Measurements from ENCODE around the gene OBSCN.

The OBSCN gene

GRCh38 chr1:228338521-228339051 is 130.7 kb downstream of the OBSCN start:
- TF ChIP-seq CTBP1 (IDR thresholded peaks at IDR 0.05; ENCODE audit: borderline replicate concordance): no peak
- no peak for TF ChIP-seq FOXM1 (IDR thresholded peaks at IDR 0.05; ENCODE audit: borderline replicate concordance)
- TF ChIP-seq ZNF384 (IDR thresholded peaks at IDR 0.05): no peak
- no peak for TF ChIP-seq PKNOX1 (IDR thresholded peaks at IDR 0.05)
- TF ChIP-seq FOXA1 (IDR thresholded peaks at IDR 0.05): no peak
- no peak for TF ChIP-seq ARNT (IDR thresholded peaks at IDR 0.05)
- TF ChIP-seq BHLHE40 (IDR thresholded peaks at IDR 0.05; ENCODE audit: borderline replicate concordance): no peak
- TF ChIP-seq LEF1 (IDR thresholded peaks at IDR 0.05; ENCODE audit: borderline replicate concordance): no peak
- TF ChIP-seq HDGF (IDR thresholded peaks at IDR 0.05; ENCODE audit: borderline replicate concordance): no peak
- no peak for TF ChIP-seq TARDBP (IDR thresholded peaks at IDR 0.05)
- POLR2A ChIA-PET: no interaction called here
- CTCF ChIA-PET: no interaction called here
- DNase-seq (ENCODE audit: extremely low spot score): no peak

GRCh38 chr1:228339059-228339704 is 131.3 kb downstream of the OBSCN start:
- POLR2A ChIA-PET: no interaction called here
- no peak for DNase-seq (ENCODE audit: extremely low spot score)
- CTCF ChIA-PET: no interaction called here
- TF ChIP-seq FOXM1 (IDR thresholded peaks at IDR 0.05; ENCODE audit: borderline replicate concordance) (no peak), CTBP1 (IDR thresholded peaks at IDR 0.05; ENCODE audit: borderline replicate concordance) (no peak), SP1 (IDR thresholded peaks at IDR 0.05) (no peak), LEF1 (IDR thresholded peaks at IDR 0.05; ENCODE audit: borderline replicate concordance) (no peak), SUZ12 (IDR thresholded peaks at IDR 0.05) (no peak), TARDBP (IDR thresholded peaks at IDR 0.05) (no peak), NFRKB (IDR thresholded peaks at IDR 0.05) (no peak), HDGF (IDR thresholded peaks at IDR 0.05; ENCODE audit: borderline replicate concordance) (no peak), ZNF384 (IDR thresholded peaks at IDR 0.05) (no peak), ARNT (IDR thresholded peaks at IDR 0.05) (no peak), L3MBTL2 (conservative IDR thresholded peaks at IDR 0.05) (no peak), ELF4 (IDR thresholded peaks at IDR 0.05) (no peak), FOXA1 (IDR thresholded peaks at IDR 0.05) (no peak), BHLHE40 (IDR thresholded peaks at IDR 0.05; ENCODE audit: borderline replicate concordance) (no peak), FOXK2 (IDR thresholded peaks at IDR 0.05) (no peak), PKNOX1 (IDR thresholded peaks at IDR 0.05) (no peak)

- ChIA-PET POLR2A (no interaction called here), CTCF (no interaction called here)
- DNase-seq (ENCODE audit: extremely low spot score): no peak
- no peak for TF ChIP-seq TARDBP (IDR thresholded peaks at IDR 0.05)
- no peak for TF ChIP-seq FOXK2 (IDR thresholded peaks at IDR 0.05)
- TF ChIP-seq L3MBTL2 (conservative IDR thresholded peaks at IDR 0.05): no peak
- TF ChIP-seq ZNF384 (IDR thresholded peaks at IDR 0.05): no peak
- no peak for TF ChIP-seq CTBP1 (IDR thresholded peaks at IDR 0.05; ENCODE audit: borderline replicate concordance)
- no peak for TF ChIP-seq ELF4 (IDR thresholded peaks at IDR 0.05)
- no peak for TF ChIP-seq PKNOX1 (IDR thresholded peaks at IDR 0.05)
Observed at GRCh38 chr1:228339766-228340685, 132.2 kb downstream of the OBSCN start.

- DNase-seq (ENCODE audit: extremely low spot score): no peak
- ChIA-PET POLR2A (no interaction called here), CTCF (no interaction called here)
- no peak for TF ChIP-seq TARDBP (IDR thresholded peaks at IDR 0.05)
- no peak for TF ChIP-seq ELF4 (IDR thresholded peaks at IDR 0.05)
- no peak for TF ChIP-seq SP1 (IDR thresholded peaks at IDR 0.05)
- no peak for TF ChIP-seq SUZ12 (IDR thresholded peaks at IDR 0.05)
- TF ChIP-seq FOXK2 (IDR thresholded peaks at IDR 0.05): no peak
- TF ChIP-seq NFRKB (IDR thresholded peaks at IDR 0.05): no peak
- TF ChIP-seq ZNF384 (IDR thresholded peaks at IDR 0.05): no peak
- no peak for TF ChIP-seq CTBP1 (IDR thresholded peaks at IDR 0.05; ENCODE audit: borderline replicate concordance)
- no peak for TF ChIP-seq FOXM1 (IDR thresholded peaks at IDR 0.05; ENCODE audit: borderline replicate concordance)
- TF ChIP-seq LEF1 (IDR thresholded peaks at IDR 0.05; ENCODE audit: borderline replicate concordance): no peak
- no peak for TF ChIP-seq ARNT (IDR thresholded peaks at IDR 0.05)
- no peak for TF ChIP-seq HDGF (IDR thresholded peaks at IDR 0.05; ENCODE audit: borderline replicate concordance)
- TF ChIP-seq FOXA1 (IDR thresholded peaks at IDR 0.05): no peak
- no peak for TF ChIP-seq PKNOX1 (IDR thresholded peaks at IDR 0.05)
- no peak for TF ChIP-seq BHLHE40 (IDR thresholded peaks at IDR 0.05; ENCODE audit: borderline replicate concordance)
- TF ChIP-seq L3MBTL2 (conservative IDR thresholded peaks at IDR 0.05): no peak
Observed at GRCh38 chr1:228340686-228341449, 133.0 kb downstream of the OBSCN start.

Data from HEK293T (cell line).